ENCODE data around the gene RGS7. TPM values are rescaled to one million over a fixed set of nuclear protein-coding genes. Genes with fewer than 3 reads are reported as not detected.

The RGS7 gene
- total and polyA plus RNA-seq, 2 of the 8 experiments (the other 6 are each of a cell fraction or from before 2014, with no cell fraction given) = 1.6 to 3.0 TPM

DNA sequence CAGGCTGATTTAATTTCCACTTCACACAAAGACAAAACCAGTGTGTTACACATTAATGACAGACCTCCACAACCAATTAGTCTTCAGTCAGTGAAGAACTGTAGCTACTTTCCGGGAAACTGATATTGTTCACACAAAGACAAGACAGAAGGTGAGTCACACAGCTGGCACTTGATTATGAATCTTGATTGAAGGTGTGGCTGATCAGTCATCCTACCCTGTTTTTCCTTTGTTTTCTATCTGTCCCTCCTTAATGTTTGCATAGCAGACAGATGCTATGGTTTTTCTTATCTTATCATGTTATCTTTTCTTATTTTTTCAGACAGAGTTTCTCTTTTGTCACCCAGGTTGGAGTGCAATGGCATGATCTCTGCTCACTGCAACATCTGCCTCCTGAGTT, 560.0 kb downstream of the RGS7 start:
- Histone ChIP-seq H3K36me3 (ENCODE audit: control insufficient read depth in 2 of 4, insufficient read depth in 4 of 4, low read length in 3 of 4) (no peaks in the 10 kb centered on the region), H3K9ac (replicated peaks in 1 of 4; ENCODE audit: extremely low read depth in 1 of 4, low read depth in 3 of 4, low read length in 3 of 4) (no peak overlapping the region), H2BK5ac (ENCODE audit: low read depth, low read length) (no peak overlapping the region), H2AK5ac (ENCODE audit: low read depth, low read length) (no peak overlapping the region), H2BK12ac (ENCODE audit: low read depth, low read length) (no peak overlapping the region), H4K20me1 (replicated peaks in 1 of 2; ENCODE audit: control insufficient read depth in 1 of 2, insufficient read depth in 2 of 2, low read length in 2 of 2) (no peaks in the 10 kb centered on the region), H3K23ac (ENCODE audit: insufficient read length) (no peak overlapping the region), H3K4me3 (ENCODE audit: extremely low read depth in 1 of 4, insufficient read depth in 2 of 4, low read depth in 3 of 4, low read length in 4 of 4) (no peak overlapping the region), H2AFZ (ENCODE audit: low read length) (no peak overlapping the region), H3K4ac (replicated peaks; ENCODE audit: insufficient read length, low read depth, low read length) (no peak overlapping the region), H3K79me1 (ENCODE audit: low read depth, low read length) (no peaks in the 10 kb centered on the region), H3K4me2 (ENCODE audit: insufficient read depth in 1 of 2, low read depth in 2 of 2, low read length in 2 of 2) (no peak overlapping the region), H3K14ac (ENCODE audit: insufficient read length) (no peak overlapping the region), H4K91ac (replicated peaks; ENCODE audit: insufficient read length, low read length) (no peak overlapping the region), H3K4me1 (replicated peaks in 1 of 4; ENCODE audit: control insufficient read depth in 3 of 4, insufficient read depth in 4 of 4, low read length in 3 of 4) (no peaks in the 10 kb centered on the region), H3K23me2 (ENCODE audit: low read depth, low read length) (no peaks in the 10 kb centered on the region), H2BK20ac (ENCODE audit: low read length) (no peak overlapping the region), H3K9me3 (ENCODE audit: insufficient read depth in 2 of 2, low read depth in 1 of 2, low read length in 1 of 2) (no peaks in the 10 kb centered on the region), H3K56ac (replicated peaks; ENCODE audit: insufficient read length, low read depth, low read length) (no peak overlapping the region), H3K27me3 (replicated peaks in 1 of 4; ENCODE audit: control insufficient read depth in 3 of 4, extremely low read depth in 1 of 4, insufficient read depth in 3 of 4, low read length in 3 of 4) (no peaks in the 10 kb centered on the region), H2BK15ac (ENCODE audit: low read length) (no peak overlapping the region), H4K5ac (ENCODE audit: insufficient read length, low read depth, low read length) (no peak overlapping the region), H3K79me2 (ENCODE audit: control insufficient read depth in 1 of 2, insufficient read depth in 2 of 2, low read length in 2 of 2) (no peaks in the 10 kb centered on the region), H3K27ac (ENCODE audit: low read depth, low read length) (no peak overlapping the region), H4K8ac (ENCODE audit: extremely low read depth, insufficient read depth, low read length) (no peak overlapping the region), H2BK120ac (replicated peaks; ENCODE audit: low read depth, low read length) (no peak overlapping the region), H3K18ac (ENCODE audit: extremely low read depth, low read length) (no peak overlapping the region)
- FAIRE-seq (no peak), DNase-seq (ENCODE audit: low read depth in 1 of 2, low spot score in 2 of 2) (no peak)
- CTCF ChIA-PET (ENCODE audit: partially characterized antibody) = no interaction called here
- no peak for TF ChIP-seq TBP (IDR thresholded peaks at IDR 0.05; ENCODE audit: low read depth, low read length)
- no peak for TF ChIP-seq GABPA (IDR thresholded peaks at IDR 0.05; ENCODE audit: borderline replicate concordance, insufficient read depth, low read length)
- no peak for TF ChIP-seq FOSL1 (IDR thresholded peaks at IDR 0.05; ENCODE audit: insufficient read depth, low read depth, low read length)
- POLR2A ChIA-PET (ENCODE audit: partially characterized antibody) = no interaction called here
- WGBS, 2 experiments (ENCODE audit: extremely low coverage in 1 of 2, insufficient coverage in 1 of 2, insufficient read length in 1 of 2, insufficient replicate concordance in 2 of 2, low coverage in 1 of 2, low lambda C conversion rate in 2 of 2, missing lambda C conversion rate in 1 of 2) = 94% methylated on average over 1 of the region's 1 CpG; no CpG with 5 or more reads in 1 of the 2 experiments
